HCEC 1CT (cell line): ENCODE measurements around the gene AP2B1.

Experiments
- DNase-seq: peaks from one replicate; pipeline ENCODE4 v3.0.0-alpha.2; 2017

AP2B1 gene

DNA sequence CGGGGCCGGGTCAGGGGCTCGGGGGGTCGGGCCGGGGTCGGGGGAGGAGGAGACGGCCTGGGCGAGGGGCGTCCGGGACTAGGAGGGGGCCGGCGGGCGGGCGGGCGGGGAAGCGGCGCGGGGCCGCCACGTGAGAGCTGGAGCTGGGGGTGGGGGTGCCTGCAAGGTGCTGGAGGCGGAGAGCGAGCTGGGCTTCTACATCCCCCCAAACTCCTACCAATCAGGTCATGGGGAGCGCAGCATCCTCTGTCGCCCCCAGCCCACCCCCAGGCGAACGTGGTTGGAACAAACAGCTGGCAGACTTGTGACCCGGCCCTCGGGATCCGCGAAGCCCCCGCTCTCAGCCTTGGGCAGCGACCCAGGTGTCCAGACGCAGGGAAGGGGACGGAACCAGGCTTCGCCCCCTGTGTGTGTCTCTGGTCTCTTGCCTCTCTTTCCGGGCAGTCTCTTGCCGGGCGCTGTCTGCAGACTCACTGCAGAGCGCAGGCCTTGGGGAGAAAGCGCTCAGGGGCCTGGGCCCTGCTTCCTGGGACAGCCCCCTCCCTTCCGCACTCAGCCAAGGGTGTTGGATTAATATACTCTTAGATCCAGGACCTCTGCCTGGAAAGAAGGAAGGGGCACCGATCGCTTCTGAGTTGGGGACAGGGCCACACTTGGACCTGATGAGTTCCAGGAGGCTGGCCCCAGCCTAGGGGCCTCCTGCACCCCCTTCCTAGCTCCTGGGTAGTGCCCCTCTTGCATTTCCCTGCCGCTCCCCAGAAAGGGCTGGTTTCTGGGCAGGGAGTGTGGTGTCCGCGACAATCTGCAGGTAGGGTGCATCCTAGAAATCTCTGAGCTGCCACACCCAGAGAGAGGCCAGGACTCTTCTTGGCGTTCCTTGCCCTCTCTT is 145.0 kb downstream of the AP2B1 start:
- DNase-seq: no peak

DNA sequence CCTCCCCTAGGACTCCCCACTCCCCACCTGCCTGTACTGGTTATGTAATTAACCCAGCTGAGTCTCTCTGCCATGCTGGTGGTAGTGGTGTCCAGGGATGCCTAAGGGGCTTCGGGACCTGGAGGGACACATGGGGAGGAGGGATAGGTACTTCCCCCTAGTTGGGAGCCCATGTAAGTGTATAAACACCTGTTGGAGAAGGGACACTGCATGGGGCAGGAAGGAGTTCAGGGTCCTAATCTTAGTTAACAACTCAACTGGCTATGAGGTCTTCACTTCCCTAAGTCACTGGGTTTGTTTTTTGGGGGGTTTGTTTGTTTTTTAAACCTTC is 145.6 kb downstream of the AP2B1 start:
- no peak for DNase-seq

DNA sequence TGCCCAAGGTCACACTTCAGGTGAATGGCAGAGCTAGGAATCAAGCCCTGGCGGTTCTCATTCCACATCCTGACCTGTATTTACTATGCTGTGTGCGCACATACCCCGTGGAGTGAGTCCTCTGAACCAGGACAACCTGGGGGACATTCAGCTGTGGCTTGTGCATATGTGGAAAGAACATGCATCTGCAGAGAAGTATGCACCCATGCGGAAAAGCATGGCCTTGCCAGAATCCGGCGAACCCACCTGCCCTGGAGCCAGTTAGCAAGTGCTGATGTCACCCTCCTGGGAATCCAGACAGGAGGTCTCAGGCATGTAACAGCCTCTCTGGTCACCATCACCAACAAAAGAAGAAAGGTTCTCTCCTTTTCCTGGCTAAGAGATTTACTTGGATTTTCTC is 146.2 kb downstream of the AP2B1 start:
- no peak for DNase-seq

DNA sequence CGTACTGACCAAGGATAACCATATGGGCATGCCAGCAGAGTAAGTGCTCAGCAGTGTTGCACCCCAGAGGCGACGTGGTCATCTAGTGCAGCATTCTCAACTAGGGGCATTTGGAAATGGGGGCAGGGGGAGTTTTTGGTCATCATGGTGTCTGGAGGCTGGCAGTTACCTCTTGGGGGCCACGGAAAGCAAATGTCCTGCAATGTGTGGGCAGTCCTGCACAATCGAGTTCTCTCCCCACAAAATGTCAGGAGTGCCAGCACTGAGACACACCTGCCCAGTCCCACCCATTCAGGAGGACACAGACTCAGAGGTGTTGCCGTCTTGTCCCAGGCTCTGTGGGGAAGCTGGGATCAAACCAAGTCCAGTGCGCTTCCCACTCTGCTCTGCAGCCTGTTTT is 147.3 kb downstream of the AP2B1 start:
- DNase-seq: no peak

DNA sequence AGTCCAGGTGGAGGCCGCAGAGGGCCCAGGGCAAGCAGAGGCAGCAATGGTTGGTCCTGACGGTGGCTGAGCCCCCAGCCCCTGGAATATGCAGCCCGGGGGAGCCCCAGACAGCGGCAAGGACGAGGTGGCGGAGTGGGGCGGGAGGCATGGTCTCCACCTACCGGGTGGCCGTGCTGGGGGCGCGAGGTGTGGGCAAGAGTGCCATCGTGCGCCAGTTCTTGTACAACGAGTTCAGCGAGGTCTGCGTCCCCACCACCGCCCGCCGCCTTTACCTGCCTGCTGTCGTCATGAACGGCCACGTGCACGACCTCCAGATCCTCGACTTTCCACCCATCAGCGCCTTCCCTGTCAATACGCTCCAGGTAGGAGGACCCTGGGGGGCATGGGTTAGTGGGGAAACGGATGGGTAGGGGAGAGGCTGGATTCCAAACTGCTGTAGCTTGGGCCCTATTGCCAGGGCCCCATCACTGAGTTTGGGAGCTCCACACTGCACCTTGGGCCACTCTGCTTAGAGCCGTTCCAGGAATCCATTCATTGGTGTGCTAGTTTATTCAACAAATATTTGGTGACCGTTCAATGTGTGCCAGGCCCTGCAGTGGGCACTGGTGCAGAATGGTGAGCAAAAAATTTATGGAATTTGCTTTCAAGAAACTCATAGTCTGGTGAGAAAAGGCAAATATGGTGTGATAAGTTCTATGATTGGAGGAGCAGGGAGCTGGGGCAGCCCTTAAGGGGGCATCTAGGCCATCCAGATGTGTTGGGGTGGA is 148.1 kb downstream of the AP2B1 start:
- no peak for DNase-seq

DNA sequence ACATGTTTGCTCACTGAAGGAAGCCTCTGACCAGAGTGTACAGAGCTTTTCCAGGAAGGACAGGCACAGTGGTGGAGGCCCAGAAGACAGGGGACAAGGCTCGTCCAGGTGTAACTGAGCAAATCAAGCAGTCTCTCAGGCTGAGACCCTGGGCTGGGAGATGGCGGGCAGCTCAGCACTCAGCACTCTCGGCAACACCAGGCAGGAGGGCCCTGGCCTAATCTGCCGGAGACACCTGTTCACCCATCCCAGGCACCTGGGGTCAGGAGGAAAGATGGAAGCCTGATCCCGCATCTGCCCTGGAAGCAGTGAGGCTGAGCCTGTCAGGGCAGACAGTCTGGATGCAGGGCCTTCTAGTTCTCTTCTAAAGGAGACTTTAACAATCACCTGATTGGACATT is 149.1 kb downstream of the AP2B1 start:
- DNase-seq: no peak

DNA sequence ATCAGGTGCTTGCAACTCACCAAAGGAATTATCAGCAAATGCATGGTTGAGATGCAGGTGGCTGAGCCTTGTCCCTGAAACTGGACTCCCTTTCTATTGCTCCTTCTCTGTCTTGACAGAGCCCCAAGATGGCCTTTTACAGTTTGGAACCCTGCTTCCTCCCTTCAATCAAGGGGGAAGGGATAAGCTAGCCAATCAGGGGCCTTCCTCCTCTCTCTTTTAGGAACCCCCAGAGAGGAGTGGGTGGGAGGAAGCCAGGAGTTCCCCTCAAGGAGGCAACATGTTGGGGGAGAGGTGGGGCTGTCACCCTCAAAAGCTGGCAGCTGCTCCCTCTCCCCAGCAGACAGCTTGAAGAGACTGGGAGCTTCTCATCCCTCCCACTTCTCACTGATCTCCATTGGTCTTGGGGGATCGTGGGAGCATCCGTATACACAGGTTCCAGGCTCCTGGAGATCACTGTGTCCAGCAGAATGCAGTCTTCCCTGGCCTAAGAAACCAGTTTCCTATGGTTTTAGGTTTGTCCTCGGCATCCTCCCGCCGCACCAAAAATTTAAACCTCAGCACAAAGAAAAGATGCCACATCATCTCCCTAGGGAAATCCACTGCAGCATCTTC is 151.5 kb downstream of the AP2B1 start:
- no peak for DNase-seq

DNA sequence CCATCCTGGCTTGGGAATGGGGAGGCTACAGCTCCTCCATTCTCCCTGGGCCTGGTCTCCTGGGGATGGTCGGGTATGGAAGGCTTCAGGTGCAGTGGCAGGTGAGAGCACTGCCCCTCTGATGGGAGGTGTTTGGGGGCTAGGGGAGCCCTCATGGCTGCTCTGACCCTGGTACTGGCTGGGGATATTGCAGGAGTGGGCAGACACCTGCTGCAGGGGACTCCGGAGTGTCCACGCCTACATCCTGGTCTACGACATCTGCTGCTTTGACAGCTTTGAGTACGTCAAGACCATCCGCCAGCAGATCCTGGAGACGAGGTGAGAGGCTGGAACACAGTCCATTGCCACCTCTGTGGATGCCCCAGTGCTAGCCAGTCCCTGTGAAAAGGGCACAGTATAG is 153.1 kb downstream of the AP2B1 start:
- no peak for DNase-seq

DNA sequence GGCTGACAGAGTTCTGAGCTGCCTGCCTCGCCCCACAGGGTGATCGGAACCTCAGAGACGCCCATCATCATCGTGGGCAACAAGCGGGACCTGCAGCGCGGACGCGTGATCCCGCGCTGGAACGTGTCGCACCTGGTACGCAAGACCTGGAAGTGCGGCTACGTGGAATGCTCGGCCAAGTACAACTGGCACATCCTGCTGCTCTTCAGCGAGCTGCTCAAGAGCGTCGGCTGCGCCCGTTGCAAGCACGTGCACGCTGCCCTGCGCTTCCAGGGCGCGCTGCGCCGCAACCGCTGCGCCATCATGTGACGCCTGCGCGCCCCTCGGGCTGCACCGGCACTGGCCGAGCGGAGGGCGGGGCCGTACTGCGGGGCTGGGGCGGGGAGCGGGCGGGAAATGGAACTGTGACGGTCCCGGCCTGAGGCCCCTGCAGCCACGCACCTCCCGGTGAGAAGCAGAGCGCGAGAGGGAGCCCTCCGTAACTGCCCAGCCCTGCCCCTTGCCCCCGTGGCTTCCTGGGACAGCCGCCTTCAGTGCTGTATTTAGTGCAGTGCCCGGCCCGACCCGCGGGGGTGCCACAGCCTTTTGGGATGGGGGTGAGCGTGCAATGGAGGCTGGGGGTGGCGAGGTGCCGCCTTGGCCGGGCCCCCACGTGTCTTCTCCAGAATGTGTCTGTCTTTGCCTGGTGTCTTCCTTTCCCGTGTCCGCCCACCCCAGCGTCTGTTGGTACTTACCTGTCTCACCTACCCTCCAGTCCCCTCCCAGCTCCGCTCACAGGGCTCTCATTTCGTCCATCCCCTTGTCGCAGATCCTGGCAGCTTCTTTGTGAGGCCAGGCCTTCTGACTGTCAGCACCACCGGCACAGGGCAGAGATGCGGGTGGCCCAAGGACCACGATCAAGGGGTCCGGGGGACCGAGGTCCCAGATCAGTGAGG is 154.1 kb downstream of the AP2B1 start:
- no peak for DNase-seq

DNA sequence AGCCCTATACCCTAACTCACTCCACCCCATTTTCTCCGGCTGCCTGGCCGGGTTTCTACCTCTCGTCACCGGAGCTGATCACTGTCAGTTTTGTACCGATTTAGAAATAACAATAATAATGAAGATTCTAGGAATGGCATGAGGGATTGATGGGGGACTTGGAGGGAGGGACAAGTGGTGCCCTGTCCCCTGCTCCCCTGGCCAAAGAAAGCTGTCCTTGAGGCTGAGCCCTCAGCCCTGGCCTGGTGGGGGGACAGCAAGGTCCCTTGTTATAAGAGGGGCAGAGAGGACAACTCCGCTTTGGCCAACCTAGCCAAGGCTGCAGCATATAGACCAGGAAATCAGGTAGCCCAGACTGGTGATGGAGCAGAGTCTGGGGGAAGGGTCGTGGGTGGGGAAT is 155.4 kb downstream of the AP2B1 start:
- no peak for DNase-seq

DNA sequence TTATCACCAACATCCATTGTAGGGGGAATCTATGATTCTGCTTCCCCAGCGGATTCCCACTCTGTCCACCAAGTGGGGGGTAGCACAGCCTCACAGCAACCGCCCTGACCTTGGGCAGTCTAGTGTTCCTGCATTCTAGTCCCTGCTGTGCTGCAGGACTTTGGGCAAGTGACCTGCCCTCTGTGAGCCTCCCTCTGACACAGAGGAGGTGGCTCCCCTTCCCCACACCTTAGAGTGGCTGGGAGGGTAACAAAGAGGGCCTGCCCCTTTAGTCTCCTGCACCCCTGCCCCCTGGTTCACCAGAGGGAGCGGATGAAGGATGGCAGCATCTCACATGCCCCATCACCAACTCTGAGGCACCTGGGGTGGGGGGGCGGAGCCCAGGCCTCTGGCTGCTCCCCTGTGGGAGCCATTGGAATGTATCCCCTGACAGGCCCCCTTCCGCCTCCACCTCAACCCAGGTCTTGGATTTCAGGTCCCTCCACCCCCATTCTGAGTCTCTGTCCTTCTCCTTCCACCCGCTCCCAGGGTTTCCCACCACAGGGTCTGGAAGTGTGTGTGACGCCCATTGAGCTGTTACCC is 155.9 kb downstream of the AP2B1 start:
- no peak for DNase-seq

DNA sequence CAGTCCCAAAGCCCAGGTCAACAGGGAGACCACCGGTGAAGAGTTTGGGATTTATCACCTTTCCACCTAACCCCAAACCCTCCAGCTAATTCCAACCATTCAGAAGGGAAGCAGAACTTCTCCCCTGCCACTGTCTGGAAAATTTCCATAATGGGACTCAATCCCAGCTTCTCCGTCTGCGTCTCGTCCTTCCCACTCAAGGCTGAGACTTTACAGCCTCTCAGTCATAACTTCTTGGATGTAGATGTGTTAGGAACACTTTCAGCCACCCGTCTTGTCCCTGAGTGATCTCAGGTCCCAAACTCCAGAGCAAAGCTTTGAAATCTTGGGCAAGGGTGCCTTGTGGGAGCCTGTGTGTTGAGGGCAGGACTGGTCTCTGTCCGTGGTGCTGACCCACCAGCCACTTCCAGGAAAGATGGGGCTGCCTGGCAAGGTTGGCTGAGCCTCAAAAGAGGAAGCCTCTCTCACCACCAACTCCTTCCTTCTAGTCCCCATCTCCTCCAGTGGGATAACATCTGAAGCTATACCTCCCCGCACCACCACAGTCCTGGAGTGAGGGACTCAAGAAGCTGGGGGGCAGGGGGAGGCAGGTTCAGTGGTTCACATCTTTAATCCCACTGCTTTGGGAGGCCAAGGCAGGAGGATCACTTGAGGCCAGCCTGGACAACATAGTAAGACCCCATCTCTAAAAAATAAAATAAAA is 156.7 kb downstream of the AP2B1 start:
- no peak for DNase-seq

DNA sequence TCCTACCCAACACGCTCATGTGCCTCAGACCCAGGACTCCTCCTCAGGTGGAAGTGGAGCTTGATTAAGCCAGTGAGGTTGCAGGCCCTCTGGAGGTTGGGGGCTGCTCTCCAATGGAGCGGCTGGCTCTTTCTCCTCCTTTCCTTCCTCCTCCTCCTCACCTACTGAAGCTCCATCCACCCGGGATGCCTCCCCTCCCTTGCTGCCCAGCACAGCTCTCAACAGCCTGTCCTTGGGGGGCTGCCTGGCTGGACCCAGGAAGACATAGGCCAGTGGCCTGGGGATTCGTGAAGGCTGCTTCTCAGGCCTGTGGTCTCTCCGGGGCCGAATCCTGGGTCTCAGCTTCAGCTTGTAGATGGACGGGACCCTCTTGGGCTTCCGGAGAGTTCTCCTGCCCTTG is 157.7 kb downstream of the AP2B1 start:
- no peak for DNase-seq

DNA sequence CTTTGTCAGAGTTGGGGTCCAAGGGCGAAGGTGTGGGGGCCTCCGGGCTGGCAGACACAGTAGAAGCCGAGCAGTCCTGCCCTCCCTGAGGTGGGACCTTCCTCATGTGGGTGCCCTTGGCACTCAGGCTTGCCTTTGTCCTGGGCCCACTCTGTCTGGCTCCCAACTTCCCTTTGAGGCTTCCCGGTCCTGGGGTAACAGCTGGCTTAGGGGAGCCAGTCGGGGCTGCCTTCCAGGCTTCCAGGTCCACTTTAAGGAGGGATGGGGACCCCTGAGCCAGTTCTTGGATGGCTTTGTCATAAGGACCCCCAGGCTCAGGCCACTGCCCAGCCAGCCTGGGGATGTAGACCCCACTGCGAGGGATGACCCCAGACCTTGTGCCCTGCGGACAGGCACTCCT is 158.1 kb downstream of the AP2B1 start:
- DNase-seq: no peak

DNA sequence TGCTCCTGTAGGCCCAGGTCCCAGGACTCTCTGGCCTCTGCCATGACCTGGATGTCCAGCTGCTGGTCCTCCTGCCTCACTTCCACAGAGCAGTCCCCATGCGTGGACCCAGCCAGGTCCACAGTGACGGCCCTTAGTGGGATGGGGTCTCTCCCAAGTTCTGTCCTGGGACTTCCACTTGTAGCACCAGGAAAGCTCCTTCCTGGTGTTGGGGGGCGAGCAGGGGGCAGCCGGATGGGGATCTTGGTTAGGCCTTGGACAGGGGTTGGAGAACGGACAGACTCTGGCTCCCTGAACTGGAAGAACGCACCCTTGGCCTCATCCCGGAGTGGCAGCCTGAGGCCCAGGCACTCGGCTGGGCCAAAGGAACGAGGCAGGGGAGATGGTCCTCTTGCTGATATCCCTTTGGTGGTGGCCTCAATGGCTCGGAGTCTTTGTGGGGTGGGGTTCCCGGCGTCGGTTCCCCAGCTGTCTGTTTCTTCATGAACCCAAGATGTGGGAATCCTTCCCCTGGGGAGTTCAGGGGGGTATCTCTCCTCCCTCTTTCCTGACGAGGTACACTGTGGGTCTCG is 158.7 kb downstream of the AP2B1 start:
- no peak for DNase-seq

DNA sequence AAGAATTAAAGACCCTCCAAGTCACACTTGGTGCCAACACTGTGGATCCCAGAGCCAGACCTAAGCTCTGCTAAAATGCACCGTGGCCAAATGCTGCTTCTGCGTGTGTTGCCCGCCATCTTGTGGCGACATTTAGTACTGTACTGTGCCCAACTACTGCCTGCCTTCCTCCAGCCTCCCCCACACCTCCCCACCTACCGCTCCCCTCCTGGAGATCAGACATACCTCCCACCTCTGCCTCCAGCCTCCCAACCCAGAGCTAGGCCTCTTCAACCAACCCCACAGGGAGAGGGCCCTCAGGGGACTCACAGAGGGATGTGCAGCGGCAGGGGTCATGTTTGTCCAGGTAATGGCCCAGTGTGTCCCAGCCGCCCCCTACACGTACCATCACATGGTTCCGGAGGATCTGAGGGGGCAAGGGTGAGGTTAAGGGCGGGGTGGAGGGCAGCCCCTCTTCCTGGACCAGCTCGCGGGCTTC is 160.5 kb downstream of the AP2B1 start:
- peak; percentile 65 for DNase-seq

DNA sequence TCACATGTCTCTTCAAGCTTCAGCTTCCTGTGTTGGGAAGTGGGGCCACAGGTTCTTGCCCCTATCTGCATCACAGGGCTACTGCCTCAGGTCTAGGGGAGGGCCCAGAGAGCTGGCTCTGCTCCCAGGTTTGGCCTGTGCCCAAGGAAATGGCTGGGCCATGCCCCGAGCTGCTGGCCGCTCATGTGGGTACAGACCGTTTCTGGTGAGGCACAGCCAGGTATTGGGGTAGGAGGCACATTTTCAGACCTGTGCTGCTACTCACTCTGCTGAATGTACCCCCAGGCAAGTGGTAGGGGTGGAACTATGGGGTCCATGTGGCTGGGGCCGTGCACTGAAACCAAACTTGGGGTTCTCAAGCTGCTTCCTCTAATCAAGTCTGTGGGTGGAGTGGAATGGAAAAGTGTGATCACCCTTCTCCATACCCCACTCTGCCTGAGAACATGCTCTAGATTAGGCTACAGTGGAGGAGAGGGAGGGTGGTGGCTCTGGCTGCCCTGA is 161.3 kb downstream of the AP2B1 start:
- DNase-seq: no peak

DNA sequence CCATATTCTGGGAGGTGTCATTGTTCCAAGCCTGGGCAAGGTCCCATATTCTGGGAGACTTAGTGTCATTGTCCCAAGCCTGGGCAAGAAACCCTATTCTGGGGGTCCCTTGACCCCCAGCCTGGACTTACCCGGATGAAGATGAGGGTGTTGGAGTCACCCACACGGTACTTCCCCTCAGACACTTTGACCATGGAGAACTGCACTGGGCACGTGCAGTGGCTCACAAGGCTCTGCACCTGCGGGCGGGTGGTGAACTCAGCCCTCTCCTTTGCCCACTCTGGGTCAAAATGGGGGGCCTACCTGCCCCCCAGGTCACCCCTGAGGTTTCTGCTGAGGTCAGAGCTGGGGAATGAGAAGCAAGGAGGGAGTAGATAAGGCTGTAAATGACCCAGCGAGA is 161.9 kb downstream of the AP2B1 start:
- no peak for DNase-seq

DNA sequence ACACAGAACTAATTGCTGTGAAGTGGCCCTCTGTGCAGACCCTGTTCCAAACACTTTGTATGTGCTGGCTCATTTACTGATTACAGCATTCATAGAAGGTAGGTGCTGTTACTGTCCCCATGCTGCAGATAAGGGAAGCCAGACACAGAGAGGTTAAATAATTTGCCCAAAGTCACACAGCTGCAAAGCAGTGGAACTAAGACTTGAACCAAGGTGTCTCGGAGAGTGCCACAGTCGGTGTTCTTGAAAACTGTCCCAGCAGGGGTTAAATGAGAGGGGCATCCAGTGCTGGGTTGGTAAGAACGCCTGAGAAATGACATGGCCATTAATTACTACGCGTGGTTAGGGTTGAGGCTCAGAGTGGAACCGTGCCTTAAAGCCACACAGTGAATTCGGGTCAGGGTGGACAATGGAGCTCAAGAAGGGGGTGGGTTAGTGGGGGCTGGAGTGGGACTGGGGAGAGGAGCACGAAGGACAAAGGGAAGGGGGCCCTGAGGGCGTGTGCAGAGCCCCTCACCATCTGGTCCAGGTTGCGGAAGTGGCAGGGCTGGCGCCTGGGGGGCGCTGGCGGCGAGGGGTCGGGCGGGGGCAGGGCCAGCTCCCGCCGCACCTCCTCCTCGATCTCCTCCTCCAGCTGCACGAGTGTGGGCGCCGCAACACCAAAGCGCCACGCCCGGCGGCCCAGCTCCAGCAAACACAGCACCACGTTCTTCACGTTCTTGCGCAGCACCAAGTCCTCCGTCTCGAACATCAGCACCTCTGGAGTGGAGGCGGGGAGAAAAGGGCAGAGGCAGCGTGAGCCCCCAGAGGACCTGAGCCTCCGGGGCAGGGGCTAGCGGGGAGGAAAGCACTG is 162.7 kb downstream of the AP2B1 start:
- no peak for DNase-seq
